ENCODE data around the gene EBF3. TPM values are rescaled to one million over a fixed set of nuclear protein-coding genes. Genes with fewer than 3 reads are reported as not detected.

EBF3 gene
- total RNA-seq, 4 donors from 2014 or later = 0.77 to 10.7 (median 6.0) TPM

- intact Hi-C loops (cut with DNase I; ENCODE audit: low total_unique reads) = no loop called here
- no peak for TF ChIP-seq CTCF (IDR thresholded peaks at IDR 0.05)
- no peak for TF ChIP-seq POLR2A (IDR thresholded peaks at IDR 0.05)
- DNase-seq = no peak
- no peaks in the 10 kb centered on the region for H3K9me3 ChIP-seq
- H3K27me3 ChIP-seq = no peaks in the 10 kb centered on the region
- H3K36me3 ChIP-seq = no peaks in the 10 kb centered on the region
- peaks cover 0 to 3% of the 10 kb centered on the region in 2 donors for H3K4me1 ChIP-seq
- H3K27ac ChIP-seq = no peak overlapping the region
- H3K4me3 ChIP-seq = no peak overlapping the region
These were observed 24.4 kb downstream of the EBF3 start for GRCh38 chr10:129939416-129940275.

GRCh38 chr10:129938460-129938859 lies 25.6 kb downstream of the EBF3 start:
- intact Hi-C loops (cut with DNase I; ENCODE audit: low total_unique reads) = no loop called here

GRCh38 chr10:129937351-129937751 lies 26.7 kb downstream of the EBF3 start:
- Histone ChIP-seq H3K9me3 (no peaks in the 10 kb centered on the region), H3K27me3 (no peaks in the 10 kb centered on the region), H3K27ac (no peak overlapping the region), H3K36me3 (no peaks in the 10 kb centered on the region), H3K4me1 (no peaks in the 10 kb centered on the region), H3K4me3 (no peak overlapping the region)
- TF ChIP-seq POLR2A (IDR thresholded peaks at IDR 0.05) = no peak
- no peak for TF ChIP-seq CTCF (IDR thresholded peaks at IDR 0.05)
- DNase-seq = no peak
- intact Hi-C loops (cut with DNase I; ENCODE audit: low total_unique reads) = no loop called here

More at GRCh38 chr10:129938460-129938859, 25.6 kb downstream of the EBF3 start:
- no peaks in the 10 kb centered on the region for H3K9me3 ChIP-seq
- peaks cover 0 to 3% of the 10 kb centered on the region in 2 donors for H3K4me1 ChIP-seq
- H3K27ac ChIP-seq = no peak overlapping the region
- no peaks in the 10 kb centered on the region for H3K27me3 ChIP-seq
- TF ChIP-seq POLR2A (IDR thresholded peaks at IDR 0.05) = no peak
- no peak for TF ChIP-seq CTCF (IDR thresholded peaks at IDR 0.05)
- no peaks in the 10 kb centered on the region for H3K36me3 ChIP-seq
- DNase-seq = no peak
- no peak overlapping the region for H3K4me3 ChIP-seq

GRCh38 chr10:129936923-129937300 lies 27.2 kb downstream of the EBF3 start:
- no peak overlapping the region for H3K4me3 ChIP-seq
- no peaks in the 10 kb centered on the region for H3K27me3 ChIP-seq
- intact Hi-C loops (cut with DNase I; ENCODE audit: low total_unique reads) = no loop called here
- no peaks in the 10 kb centered on the region for H3K4me1 ChIP-seq
- no peaks in the 10 kb centered on the region for H3K9me3 ChIP-seq
- TF ChIP-seq POLR2A (IDR thresholded peaks at IDR 0.05) = no peak
- TF ChIP-seq CTCF (IDR thresholded peaks at IDR 0.05) = no peak
- DNase-seq = no peak
- no peak overlapping the region for H3K27ac ChIP-seq
- no peaks in the 10 kb centered on the region for H3K36me3 ChIP-seq

- no peak overlapping the region for H3K4me3 ChIP-seq
- no peak for DNase-seq
- H3K4me1 ChIP-seq = no peaks in the 10 kb centered on the region
- no peaks in the 10 kb centered on the region for H3K27me3 ChIP-seq
- H3K36me3 ChIP-seq = no peaks in the 10 kb centered on the region
- no peak overlapping the region for H3K27ac ChIP-seq
- intact Hi-C loops (cut with DNase I; ENCODE audit: low total_unique reads) = no loop called here
- H3K9me3 ChIP-seq = no peaks in the 10 kb centered on the region
- TF ChIP-seq CTCF (IDR thresholded peaks at IDR 0.05) = no peak
- no peak for TF ChIP-seq POLR2A (IDR thresholded peaks at IDR 0.05)
These were observed 27.7 kb downstream of the EBF3 start for GRCh38 chr10:129936266-129936922.
